ENCODE data around the gene UNC45B. TPM values are rescaled to one million over a fixed set of nuclear protein-coding genes. Genes with fewer than 3 reads are reported as not detected.

Gene UNC45B
- total RNA-seq, 1 donor from 2014 or later, result 0.77 TPM

DNA sequence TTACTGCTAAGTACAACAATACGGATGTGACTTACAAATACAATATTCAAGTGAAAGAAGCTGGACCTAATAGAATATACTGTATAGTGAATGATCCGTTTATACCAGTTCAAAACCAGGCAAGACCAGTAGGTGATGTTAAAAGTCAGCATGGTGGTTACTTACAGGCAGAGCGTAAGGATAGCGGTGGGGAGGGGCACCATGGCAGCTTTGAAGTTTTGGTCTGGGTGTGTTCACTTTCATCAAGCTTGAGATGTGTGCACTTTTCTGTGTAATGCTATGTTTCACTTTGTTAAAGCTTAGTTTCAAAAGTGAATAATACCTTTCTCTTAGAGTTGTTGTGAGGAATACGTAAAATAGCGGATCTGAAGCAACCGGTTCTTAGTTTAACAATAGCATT, 63.1 kb downstream of the UNC45B start:
- intact Hi-C loops (cut with DNase I), result no loop called here
- no peak overlapping the region for H3K27ac ChIP-seq
- peaks cover 24% of the 10 kb centered on the region for H3K4me1 ChIP-seq
- TF ChIP-seq, protein P1, sequence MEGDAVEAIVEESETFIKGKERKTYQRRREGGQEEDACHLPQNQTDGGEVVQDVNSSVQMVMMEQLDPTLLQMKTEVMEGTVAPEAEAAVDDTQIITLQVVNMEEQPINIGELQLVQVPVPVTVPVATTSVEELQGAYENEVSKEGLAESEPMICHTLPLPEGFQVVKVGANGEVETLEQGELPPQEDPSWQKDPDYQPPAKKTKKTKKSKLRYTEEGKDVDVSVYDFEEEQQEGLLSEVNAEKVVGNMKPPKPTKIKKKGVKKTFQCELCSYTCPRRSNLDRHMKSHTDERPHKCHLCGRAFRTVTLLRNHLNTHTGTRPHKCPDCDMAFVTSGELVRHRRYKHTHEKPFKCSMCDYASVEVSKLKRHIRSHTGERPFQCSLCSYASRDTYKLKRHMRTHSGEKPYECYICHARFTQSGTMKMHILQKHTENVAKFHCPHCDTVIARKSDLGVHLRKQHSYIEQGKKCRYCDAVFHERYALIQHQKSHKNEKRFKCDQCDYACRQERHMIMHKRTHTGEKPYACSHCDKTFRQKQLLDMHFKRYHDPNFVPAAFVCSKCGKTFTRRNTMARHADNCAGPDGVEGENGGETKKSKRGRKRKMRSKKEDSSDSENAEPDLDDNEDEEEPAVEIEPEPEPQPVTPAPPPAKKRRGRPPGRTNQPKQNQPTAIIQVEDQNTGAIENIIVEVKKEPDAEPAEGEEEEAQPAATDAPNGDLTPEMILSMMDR (IDR thresholded peaks at IDR 0.05), result no peak
- no peak for ATAC-seq
- no peaks in the 10 kb centered on the region for H3K9me3 ChIP-seq
- no peak overlapping the region for H3K4me3 ChIP-seq
- H3K36me3 ChIP-seq, result no peaks in the 10 kb centered on the region
- H3K27me3 ChIP-seq (ENCODE audit: low read depth), result no peaks in the 10 kb centered on the region
- DNase-seq, result no peak

- intact Hi-C loops (cut with DNase I), result no loop called here
- Histone ChIP-seq H3K36me3 (no peaks in the 10 kb centered on the region), H3K27me3 (ENCODE audit: low read depth) (no peaks in the 10 kb centered on the region), H3K9me3 (no peaks in the 10 kb centered on the region), H3K4me3 (no peak overlapping the region), H3K27ac (peak overlapping the region; percentile 54), H3K4me1 (peaks cover 24% of the 10 kb centered on the region)
- TF ChIP-seq, protein P1 (IDR thresholded peaks at IDR 0.05), result no peak
- no peak for ATAC-seq
- no peak for DNase-seq
Observed at GRCh38 chr17:35212668-35213067, 65.1 kb downstream of the UNC45B start.

DNA sequence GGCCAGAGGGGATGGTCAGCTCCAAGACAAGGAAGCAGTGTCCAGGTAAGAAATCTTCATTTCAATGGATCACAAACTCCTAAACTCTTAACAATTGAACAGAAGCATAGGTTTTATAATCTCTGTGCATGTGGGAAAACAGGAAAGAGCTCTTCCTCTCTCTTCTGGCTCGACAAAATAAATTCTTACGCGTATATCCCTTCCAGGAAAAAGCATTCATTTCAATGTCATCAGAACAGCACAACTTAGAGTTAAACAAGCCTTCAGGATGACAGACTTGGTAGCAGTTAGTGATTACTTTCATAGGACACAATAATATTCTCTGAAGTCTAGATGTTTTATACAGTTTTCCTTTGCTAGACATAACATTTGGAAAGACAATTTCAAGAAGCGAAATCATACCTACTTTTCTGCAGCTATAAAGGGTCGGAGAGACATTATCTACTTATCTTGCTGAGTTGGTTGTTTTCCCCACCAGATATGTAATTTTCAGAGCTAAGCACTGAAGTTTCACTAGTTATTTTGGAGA, 65.9 kb downstream of the UNC45B start:
- DNase-seq (no peak), ATAC-seq (no peak)
- Histone ChIP-seq H3K27me3 (ENCODE audit: low read depth) (no peaks in the 10 kb centered on the region), H3K27ac (peak overlapping the region; percentile 54), H3K4me3 (no peak overlapping the region), H3K9me3 (no peaks in the 10 kb centered on the region), H3K36me3 (no peaks in the 10 kb centered on the region), H3K4me1 (peaks cover 30% of the 10 kb centered on the region)
- intact Hi-C loops (cut with DNase I), result no loop called here
- TF ChIP-seq, protein P1 (IDR thresholded peaks at IDR 0.05), result no peak

DNA sequence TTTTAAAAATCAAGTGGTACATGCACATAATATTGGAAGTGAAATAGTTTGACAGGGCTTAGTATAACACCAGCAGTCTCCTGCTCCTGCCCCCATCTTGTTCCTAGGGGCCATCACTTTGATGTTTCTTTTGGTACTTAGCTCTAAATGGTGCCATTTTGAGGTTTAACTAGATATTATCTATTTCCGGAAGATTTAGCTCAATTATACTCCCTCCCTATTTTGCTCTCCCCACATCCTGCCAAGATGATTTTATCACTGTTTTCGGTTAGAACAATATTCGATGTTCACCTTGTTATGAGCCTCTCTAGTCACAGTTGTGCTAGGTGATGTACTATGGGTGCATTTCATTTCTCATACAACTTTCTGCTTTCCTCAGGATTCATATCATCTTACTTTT, 66.6 kb downstream of the UNC45B start:
- H3K27ac ChIP-seq, result peak overlapping the region; percentile 65
- ATAC-seq, result peak; percentile 58 to 72
- no peaks in the 10 kb centered on the region for H3K36me3 ChIP-seq

DNA sequence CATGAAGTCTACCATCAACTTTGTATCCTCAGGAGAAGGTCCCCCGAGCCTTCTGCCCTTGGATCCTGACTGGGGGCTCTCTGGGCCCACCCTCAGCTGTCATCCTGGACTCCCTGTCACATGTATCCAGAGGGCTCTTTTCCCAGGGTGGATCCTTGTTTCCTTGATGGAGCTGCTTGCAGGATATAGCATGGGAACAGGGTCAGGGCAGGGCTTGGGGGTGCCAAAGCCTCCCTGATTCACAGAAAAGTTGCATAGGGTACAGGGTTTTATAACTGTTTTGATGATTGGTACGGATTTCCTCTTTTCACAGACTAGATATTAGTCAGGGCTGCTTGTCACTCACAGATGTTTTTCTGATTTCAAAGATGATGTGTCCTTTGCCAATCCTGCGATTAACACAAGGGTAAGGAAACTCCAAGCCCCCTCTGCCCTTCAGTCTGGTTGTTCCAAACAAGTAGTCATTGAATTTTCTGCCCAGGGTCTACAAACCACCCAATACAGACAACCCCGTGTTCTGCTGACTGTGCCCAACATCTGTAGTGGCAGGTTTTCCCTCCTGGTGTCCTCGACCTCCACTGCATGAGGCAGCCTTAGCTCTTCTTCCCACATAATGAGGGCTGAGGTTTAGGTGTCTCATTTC, 67.1 kb downstream of the UNC45B start:
- TF ChIP-seq, protein P1 (IDR thresholded peaks at IDR 0.05), result no peak

More for the DNA sequence above, 66.6 kb downstream of the UNC45B start:
- no peaks in the 10 kb centered on the region for H3K9me3 ChIP-seq
- intact Hi-C loops (cut with DNase I), result no loop called here
- DNase-seq, result no peak
- no peaks in the 10 kb centered on the region for H3K27me3 ChIP-seq (ENCODE audit: low read depth)
- TF ChIP-seq, protein P1 (IDR thresholded peaks at IDR 0.05), result no peak
- no peak overlapping the region for H3K4me3 ChIP-seq
- H3K4me1 ChIP-seq, result peaks cover 34% of the 10 kb centered on the region

More for the DNA sequence above, 67.1 kb downstream of the UNC45B start:
- intact Hi-C loops (cut with DNase I), result no loop called here
- DNase-seq (no peak), ATAC-seq (peak; percentile 7 to 43)
- Histone ChIP-seq H3K9me3 (no peaks in the 10 kb centered on the region), H3K4me3 (no peak overlapping the region), H3K4me1 (peaks cover 40% of the 10 kb centered on the region), H3K27me3 (ENCODE audit: low read depth) (no peaks in the 10 kb centered on the region), H3K27ac (peak overlapping the region; percentile 65), H3K36me3 (no peaks in the 10 kb centered on the region)
